MM.1S (cell line): Measurements from ENCODE around the gene POGLUT3.

Source experiments
- DNase-seq: peaks from one replicate; pipeline ENCODE4 v3.0.0-alpha.2; 2015
- H2AFZ ChIP-seq: fragments of 300-600 bp; sonication (generic); 2 replicates; pipeline ENCODE4 v1.6.0; 2016; ENCODE audit warnings: antibody characterized with exemption, low read length
- H3F3A ChIP-seq: fragments of 300-600 bp; sonication (generic); 2 replicates; pipeline ENCODE4 v1.6.1; 2016; ENCODE audit warnings: mild to moderate bottlenecking, antibody characterized with exemption, low read length, moderate library complexity, mixed read lengths; ENCODE audit not compliant: insufficient read depth
- H3K27ac ChIP-seq: fragments of 300-600 bp; sonication (generic); 2 replicates; pipeline ENCODE4 v1.5.1; 2016; ENCODE audit warnings: mild to moderate bottlenecking, low read length
- H3K27me3 ChIP-seq: fragments of 300-600 bp; sonication (generic); replicated peaks from 2 replicates; pipeline ENCODE4 v1.6.0; 2016; ENCODE audit warnings: low read length; ENCODE audit not compliant: insufficient read depth
- H3K36me3 ChIP-seq: fragments of 300-600 bp; sonication (generic); replicated peaks from 2 replicates; pipeline ENCODE4 v1.6.1; 2016; ENCODE audit warnings: mild to moderate bottlenecking, low read length, mixed read lengths; ENCODE audit not compliant: insufficient read depth
- H3K4me1 ChIP-seq: fragments of 300-600 bp; sonication (generic); 2 replicates; pipeline ENCODE4 v1.6.1; 2016; ENCODE audit warnings: low read length, mixed read lengths
- H3K4me2 ChIP-seq: fragments of 300-600 bp; sonication (generic); 2 replicates; pipeline ENCODE4 v1.6.0; 2016; ENCODE audit warnings: low read depth, low read length
- H3K4me3 ChIP-seq: fragments of 300-600 bp; sonication (generic); 2 replicates; pipeline ENCODE4 v1.5.1; 2016; ENCODE audit warnings: low read length, mixed read lengths
- H3K79me2 ChIP-seq: fragments of 300-600 bp; sonication (generic); 2 replicates; pipeline ENCODE4 v1.6.1; 2016; ENCODE audit warnings: mixed run types, low read length, mixed read lengths
- H3K9ac ChIP-seq: fragments of 300-600 bp; sonication (generic); 2 replicates; pipeline ENCODE4 v1.6.1; 2016; ENCODE audit warnings: low read length, mixed read lengths
- H3K9me2 ChIP-seq: fragments of 300-600 bp; sonication (generic); replicated peaks from 2 replicates; pipeline ENCODE4 v1.6.1; 2016; ENCODE audit warnings: mild to moderate bottlenecking, low read length, mixed read lengths; ENCODE audit not compliant: insufficient read depth
- H3K9me3 ChIP-seq: fragments of 300-600 bp; sonication (generic); replicated peaks from 2 replicates; pipeline ENCODE4 v1.6.1; 2016; ENCODE audit warnings: mild to moderate bottlenecking, low read length, mixed read lengths; ENCODE audit not compliant: insufficient read depth
- H4K20me1 ChIP-seq: fragments of 300-600 bp; sonication (generic); 2 replicates; pipeline ENCODE4 v1.6.1; 2016; ENCODE audit warnings: mild to moderate bottlenecking, low read length, moderate library complexity, mixed read lengths; ENCODE audit not compliant: insufficient read depth
- EZH2 ChIP-seq: fragments of 300-600 bp; sonication (generic); optimal IDR thresholded peaks from 2 replicates; pipeline ENCODE3; 2017; ENCODE audit warnings: low read depth, mild to moderate bottlenecking, antibody characterized with exemption, low read length, mixed read lengths
- EZH2phosphoT487 ChIP-seq: fragments of 300-600 bp; sonication (generic); IDR thresholded peaks from 2 replicates; pipeline ENCODE4 v1.6.1; 2018; ENCODE audit warnings: antibody characterized with exemption, low read length
- TF ChIP-seq, protein P1 (sequence below): fragments of 300-600 bp; sonication (generic); IDR thresholded peaks from 2 replicates; pipeline ENCODE4 v1.5.1; 2016; ENCODE audit warnings: antibody characterized with exemption, low read length, mixed read lengths

POGLUT3 gene

DNA sequence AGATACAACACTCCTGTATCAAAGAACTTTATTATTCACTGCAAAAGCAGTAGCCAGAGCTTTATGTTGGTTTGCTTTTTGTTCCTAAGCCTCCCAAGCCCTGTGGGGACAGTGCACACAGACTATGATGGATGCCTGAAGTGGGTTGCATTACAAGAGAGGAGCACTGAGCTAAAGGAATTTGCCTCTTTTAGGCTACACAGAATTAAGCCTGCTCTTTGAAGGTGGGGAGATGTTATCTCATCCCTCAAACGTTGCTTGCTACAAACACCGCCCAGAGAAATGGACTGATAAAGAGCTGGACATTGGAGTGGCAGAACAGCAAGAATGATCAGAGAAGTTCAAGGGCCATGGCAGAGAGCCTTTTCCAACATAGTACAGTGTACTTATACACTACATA is 2.5 kb upstream of the POGLUT3 start:
- Histone ChIP-seq H3K79me2 (no peaks in the 10 kb centered on the region), H3K9me3 (no peaks in the 10 kb centered on the region), H3K36me3 (no peaks in the 10 kb centered on the region), H3K4me2 (no peak overlapping the region), H2AFZ (no peak overlapping the region), H3K9me2 (no peaks in the 10 kb centered on the region), H3F3A (no peaks in the 10 kb centered on the region; the same call in 1 of the 2 replicates), H3K27ac (no peak overlapping the region), H4K20me1 (no peaks in the 10 kb centered on the region), H3K4me3 (no peak overlapping the region), H3K9ac (no peak overlapping the region), H3K27me3 (no peaks in the 10 kb centered on the region), H3K4me1 (no peaks in the 10 kb centered on the region)
- DNase-seq = no peak
- TF ChIP-seq, protein P1, sequence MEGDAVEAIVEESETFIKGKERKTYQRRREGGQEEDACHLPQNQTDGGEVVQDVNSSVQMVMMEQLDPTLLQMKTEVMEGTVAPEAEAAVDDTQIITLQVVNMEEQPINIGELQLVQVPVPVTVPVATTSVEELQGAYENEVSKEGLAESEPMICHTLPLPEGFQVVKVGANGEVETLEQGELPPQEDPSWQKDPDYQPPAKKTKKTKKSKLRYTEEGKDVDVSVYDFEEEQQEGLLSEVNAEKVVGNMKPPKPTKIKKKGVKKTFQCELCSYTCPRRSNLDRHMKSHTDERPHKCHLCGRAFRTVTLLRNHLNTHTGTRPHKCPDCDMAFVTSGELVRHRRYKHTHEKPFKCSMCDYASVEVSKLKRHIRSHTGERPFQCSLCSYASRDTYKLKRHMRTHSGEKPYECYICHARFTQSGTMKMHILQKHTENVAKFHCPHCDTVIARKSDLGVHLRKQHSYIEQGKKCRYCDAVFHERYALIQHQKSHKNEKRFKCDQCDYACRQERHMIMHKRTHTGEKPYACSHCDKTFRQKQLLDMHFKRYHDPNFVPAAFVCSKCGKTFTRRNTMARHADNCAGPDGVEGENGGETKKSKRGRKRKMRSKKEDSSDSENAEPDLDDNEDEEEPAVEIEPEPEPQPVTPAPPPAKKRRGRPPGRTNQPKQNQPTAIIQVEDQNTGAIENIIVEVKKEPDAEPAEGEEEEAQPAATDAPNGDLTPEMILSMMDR = no peak
- TF ChIP-seq EZH2 (no peak), EZH2phosphoT487 (no peak)

DNA sequence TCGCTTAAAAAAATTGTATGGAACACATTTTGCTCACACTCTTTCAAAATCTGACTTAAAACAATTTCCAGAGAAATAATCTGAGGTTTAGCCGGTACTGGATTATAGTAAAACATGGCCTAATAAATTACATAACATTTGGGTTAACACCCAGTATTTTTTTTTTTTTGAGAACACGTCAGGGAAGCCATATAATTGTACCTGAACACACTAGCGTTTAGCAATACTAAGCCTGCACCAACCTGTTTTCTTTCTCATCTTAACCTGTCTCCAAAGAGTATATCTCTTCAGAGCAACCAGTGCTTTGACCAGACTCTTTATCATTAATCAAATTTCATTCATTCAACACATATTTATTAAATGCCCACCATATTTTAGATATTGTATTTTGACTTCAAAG is 2.0 kb upstream of the POGLUT3 start:
- Histone ChIP-seq H4K20me1 (no peaks in the 10 kb centered on the region), H3K27ac (no peak overlapping the region), H3K4me3 (no peak overlapping the region), H3K9me3 (no peaks in the 10 kb centered on the region), H3K36me3 (no peaks in the 10 kb centered on the region), H3K79me2 (no peaks in the 10 kb centered on the region), H2AFZ (no peak overlapping the region), H3F3A (no peaks in the 10 kb centered on the region; the same call in 1 of the 2 replicates), H3K9ac (no peak overlapping the region), H3K27me3 (no peaks in the 10 kb centered on the region), H3K4me2 (no peak overlapping the region), H3K4me1 (no peaks in the 10 kb centered on the region), H3K9me2 (no peaks in the 10 kb centered on the region)
- TF ChIP-seq, protein P1 = no peak
- TF ChIP-seq EZH2 = no peak
- no peak for TF ChIP-seq EZH2phosphoT487
- no peak for DNase-seq

DNA sequence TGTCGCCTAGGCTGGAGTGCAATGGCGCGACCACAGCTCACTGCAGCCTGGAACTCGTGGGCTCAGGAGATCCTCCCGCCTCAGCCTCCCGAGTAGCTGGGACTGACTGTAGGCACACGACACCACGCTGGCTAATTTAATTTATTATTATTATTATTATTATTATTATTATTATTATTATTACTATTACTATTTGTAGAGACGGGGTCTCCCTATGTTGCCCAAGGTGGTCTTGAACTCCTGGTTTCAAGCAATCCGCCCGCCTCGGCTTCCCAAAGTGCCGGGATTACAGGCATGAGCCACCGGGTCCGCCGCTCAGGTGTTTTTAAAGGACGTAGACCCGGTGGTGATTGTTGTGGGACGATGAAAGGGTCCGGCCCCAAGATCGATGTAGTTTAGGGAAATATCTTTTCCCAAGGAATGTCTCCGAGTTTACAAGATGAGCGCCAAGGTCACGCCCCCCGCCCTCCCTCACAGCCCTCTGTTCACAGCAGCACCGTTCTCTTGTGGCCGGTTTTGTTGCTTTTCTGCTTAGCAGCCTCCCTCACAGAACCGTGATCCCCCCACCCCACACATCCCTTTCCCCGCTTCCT is 728 bp upstream of the POGLUT3 start:
- Histone ChIP-seq H3K27ac (no peak overlapping the region), H3K4me2 (peak overlapping the region; percentile 66)

More for the DNA sequence above, 728 bp upstream of the POGLUT3 start:
- Histone ChIP-seq H3F3A (no peaks in the 10 kb centered on the region; the same call in 1 of the 2 replicates), H3K36me3 (no peaks in the 10 kb centered on the region), H3K4me3 (peak overlapping the region; percentile 60), H3K9me3 (no peaks in the 10 kb centered on the region), H3K9ac (peak overlapping the region; percentile 43; the same call in 1 of the 2 replicates), H3K4me1 (no peaks in the 10 kb centered on the region), H4K20me1 (no peaks in the 10 kb centered on the region), H3K27me3 (no peaks in the 10 kb centered on the region), H3K79me2 (no peaks in the 10 kb centered on the region), H2AFZ (peak overlapping the region; percentile 57), H3K9me2 (no peaks in the 10 kb centered on the region)
- no peak for DNase-seq
- TF ChIP-seq, protein P1 = no peak
- TF ChIP-seq EZH2 (no peak), EZH2phosphoT487 (no peak)
